Retina (tissue), 1 donor: ENCODE data around the gene ZNF556.

ENCODE experiments used
- DNase-seq: peaks from one replicate; pipeline ENCODE4 v3.0.0-alpha.2; 2016

Gene ZNF556

DNA sequence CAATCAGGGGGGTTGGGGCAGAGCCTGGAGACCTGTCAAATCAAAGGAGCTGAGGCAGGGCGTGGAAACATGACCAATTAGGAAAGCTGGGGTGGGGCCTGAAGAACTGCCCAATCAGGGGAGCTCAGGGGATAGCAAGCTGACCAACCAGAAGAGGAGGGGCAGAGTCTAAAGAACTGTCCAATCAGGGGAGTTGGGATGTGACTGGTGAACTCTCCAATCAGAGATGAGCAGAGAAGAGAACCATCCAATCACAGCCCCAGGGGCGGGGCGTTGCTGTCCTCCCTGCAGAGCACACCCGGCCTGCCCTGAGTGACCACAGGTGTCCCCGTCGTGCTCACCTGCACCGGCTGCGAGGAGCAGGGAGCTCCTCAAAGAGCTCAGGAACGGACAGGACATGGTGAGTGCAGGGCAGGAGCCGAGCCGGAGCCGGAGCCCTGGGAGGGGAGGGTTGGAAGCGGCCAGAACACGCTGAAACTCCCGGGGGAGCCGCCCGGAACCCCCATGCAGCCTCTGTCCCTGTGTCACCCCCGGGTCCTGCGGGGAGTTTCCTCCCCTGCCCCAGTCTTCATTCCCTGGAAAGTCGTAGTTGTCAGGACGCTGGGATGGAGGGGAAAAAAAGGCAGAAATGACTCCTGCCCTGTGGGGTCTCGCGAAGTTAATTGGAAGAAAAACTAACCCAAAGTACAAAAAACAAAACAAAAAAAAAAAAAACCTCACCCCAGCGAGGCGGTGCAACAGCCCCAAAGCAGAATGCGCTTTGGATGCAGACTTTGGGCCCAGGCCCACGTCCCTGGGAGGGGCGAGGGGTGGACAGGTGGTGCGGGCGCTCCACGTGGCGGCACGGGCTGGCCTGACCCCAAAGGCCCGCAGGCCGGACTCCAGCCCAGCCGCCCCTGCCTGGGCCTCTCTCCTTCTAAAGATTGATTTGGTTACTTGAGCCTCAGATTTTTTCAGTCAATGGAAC is at the start of gene ZNF556:
Gene ZNF556 (plus strand): TSS at position 311 of the 967 bp plus-strand sequence. CDS start 87 bp downstream, at position 398.
- DNase-seq, result no peak

DNA sequence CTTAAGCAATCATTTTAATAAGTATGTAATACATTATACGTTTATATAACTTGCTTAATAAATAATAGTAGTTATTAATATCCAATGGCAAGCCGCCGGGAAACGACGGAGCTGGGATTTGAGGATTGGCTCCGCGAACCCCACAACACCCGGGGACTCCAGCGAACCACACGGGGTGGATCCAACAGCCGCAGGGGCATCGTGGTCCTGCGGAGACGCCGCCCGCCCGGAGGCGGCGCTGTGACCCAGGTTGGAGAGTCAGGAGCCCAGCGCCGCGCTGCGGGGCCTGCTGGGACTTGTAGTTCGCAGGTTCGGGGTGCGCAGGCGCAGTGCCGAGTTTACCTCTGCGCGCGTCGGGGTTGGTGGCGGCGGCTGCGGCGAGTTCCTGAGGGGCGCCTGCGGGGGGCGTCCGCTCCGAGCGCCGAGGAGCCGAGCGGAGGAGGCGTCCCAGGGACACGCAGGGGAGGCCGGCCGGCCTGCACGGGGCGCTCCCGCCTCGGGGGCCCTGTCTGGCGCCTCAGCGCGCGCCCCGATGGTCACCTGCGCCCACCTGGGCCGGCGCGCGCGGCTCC is 47.5 kb upstream of the ZNF556 start, which contains the start of gene ZNF554:
Gene ZNF554 (plus strand): TSS at position 329 of the 572 bp plus-strand sequence. CDS start 204 bp downstream, at position 533.
- peak; percentile 98 for DNase-seq

DNA sequence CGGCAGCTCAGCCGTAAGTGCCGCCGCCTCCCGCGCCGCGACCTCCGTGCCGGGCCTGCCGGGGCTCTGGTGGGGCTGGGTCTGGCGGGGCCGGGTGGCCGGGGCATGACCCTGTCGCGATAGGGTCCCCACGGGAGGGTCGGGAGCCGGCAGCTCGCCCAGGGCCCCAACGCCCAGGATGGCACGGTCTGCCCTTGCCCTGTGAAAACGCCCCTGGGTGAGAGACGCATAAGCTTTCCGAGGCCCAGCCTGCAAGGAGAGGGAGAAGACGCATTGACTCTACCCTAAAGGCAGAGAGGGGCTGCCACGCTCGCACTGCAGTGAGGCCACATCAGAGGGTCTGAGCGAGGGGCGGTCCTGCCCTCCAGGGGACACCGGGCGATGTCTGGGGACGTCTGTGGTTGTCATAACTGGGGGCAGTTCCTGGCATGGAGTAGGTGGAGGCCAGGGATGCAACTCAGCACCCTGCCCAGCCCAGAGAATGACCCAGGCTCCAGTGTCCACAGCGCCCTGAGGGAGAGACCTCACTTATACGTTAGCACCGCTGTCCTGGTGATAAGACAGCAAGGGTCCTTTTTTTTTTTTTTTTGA is 46.9 kb upstream of the ZNF556 start:
- peak; percentile 66 for DNase-seq

DNA sequence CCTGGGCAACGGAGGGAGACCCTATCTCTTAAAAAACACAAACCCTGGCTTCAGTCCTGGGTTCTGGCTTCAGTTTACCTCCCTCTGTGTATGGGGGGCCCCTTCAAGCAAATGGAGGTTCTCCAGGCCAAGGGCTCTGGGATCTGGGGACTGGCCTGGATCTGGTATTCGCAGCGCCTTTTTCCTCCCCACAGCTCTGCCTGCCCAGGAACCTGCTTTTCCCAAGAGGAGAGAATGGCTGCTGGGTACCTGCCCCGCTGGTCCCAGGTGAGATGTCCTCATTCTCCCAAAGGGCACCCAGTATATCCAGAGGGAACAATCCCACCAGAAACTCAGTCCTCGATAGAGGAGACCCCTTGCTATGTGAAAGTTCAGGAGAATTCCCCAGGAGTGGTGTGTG is 44.3 kb upstream of the ZNF556 start:
- DNase-seq, result no peak

DNA sequence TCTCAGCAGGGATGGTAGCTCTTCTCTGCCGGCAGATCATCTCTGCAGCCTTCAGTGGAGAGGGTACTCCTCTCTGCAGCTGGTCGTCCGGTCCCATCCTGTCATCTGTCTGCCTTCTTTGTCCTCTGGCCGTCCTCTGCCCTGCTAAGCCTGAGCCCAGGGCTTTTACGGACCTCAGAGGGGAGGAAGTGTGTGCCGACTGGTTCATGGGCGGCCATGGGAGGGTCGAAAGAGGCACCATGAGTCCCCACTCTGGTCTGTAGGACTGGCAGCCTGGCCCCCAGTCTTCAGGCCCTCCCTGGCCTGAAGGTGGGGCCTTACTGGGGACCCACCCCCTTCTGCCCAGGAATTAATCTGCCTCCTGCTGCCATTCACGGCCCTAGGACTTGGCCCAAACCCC is 43.5 kb upstream of the ZNF556 start:
- no peak for DNase-seq

DNA sequence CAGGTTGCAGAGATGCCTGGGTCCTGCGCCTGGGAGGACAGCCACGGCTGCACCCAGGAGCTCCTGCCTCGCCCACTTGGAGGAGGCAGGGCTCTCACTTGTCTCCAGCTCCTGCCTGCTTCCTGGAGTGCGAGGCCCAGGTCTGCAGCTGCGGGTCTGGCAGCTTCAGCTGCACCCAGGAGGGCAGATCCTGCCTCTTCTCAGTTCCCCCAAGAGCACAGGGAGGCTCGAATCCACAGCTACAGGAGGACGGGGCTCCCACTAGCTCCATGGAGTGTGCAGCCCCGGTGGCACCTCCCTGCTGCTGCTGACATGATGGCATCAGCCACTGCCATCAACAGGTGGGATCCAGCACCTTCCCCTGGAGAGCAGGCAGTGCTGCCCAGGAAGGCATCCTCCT is 43.0 kb upstream of the ZNF556 start:
- no peak for DNase-seq

DNA sequence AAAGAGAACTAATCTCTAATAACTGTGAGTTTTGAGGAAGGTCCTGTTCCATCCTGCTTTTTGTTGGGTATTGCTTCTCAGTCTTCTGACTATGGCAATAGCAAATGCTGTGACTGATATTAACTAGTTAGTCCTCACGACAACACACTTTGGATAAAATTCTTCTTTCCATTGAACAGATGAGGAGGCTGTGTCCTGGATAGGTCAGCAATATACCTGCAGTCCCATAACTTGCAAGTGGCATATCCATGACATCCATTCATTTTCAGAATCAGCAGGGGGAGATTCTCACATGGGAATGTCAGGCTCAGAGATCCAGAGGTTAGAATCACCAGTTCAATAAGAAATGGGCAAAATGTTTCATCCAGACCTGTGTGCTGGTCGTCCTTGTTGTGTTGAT is 40.1 kb upstream of the ZNF556 start:
- no peak for DNase-seq

DNA sequence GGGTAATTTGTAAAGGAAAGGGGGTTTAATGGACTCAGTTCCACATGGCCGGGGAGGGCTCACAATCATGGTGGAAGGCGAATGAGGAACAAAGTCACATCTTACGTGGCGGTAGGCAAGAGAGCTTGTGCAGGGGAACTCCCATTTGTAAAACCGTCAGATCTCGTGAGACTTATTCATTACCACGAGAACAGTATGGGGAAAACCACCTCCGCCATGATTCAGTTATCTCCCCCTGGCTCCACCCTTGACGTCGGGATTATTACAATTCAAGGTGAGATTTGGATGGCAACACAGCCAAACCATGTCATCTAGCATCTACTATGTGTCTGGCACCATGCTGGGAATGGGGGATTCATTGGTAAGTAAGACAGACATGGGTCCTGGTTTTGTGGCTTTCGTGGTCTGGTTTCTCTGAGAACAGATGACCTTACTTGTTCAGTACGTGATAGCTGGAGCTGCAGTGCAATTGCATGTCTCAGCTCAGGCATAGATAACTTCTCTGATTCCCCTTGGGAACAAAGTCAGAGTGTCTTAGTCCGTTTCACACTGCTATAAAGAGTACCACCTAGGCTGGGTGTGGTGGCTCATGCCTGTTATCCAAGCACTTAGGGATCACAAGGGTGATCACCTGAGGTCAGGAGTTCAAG is 39.2 kb upstream of the ZNF556 start:
- no peak for DNase-seq

DNA sequence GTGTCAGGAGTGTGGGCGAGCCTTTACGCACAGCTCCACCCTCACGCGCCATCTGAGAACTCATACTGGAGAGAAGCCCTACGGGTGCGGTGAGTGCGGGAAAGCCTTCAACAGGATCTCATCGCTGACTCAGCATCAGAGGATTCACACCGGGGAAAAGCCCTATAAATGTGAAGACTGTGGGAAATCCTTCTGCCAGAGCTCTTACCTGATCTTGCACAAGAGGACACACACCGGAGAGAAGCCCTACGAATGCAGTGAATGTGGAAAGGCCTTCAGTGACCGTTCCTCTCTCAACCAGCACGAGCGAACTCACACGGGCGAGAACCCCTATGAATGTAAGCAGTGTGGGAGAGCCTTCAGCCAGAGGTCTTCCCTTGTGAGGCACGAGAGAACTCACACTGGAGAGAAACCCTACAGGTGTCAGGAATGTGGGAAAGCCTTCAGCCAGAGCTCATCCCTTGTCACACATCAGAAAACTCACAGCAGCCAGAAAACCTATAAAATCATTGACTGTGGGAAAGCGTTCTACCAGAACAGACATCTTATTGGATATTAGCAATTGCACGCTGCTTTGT is 32.8 kb upstream of the ZNF556 start:
- no peak for DNase-seq

DNA sequence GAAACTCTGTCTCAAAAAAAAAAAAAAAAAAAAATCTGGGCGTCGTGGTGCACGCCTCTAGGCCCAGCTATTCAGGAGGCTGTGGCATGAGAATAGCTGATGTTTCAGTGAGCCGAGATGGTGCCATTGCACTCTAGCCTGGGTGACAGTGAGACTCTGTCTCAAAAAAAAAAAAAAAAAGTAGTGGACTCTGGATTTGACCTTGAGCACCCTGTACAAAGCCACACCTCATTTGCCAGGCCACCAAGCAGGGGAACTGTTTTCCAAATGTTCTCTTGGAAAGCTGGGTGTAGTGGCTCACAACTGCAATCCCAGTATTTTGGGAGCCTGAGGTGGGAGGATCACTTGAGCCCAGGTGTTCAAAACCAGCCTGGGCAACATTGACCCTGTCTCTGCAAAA is 29.7 kb upstream of the ZNF556 start:
- DNase-seq, result no peak

DNA sequence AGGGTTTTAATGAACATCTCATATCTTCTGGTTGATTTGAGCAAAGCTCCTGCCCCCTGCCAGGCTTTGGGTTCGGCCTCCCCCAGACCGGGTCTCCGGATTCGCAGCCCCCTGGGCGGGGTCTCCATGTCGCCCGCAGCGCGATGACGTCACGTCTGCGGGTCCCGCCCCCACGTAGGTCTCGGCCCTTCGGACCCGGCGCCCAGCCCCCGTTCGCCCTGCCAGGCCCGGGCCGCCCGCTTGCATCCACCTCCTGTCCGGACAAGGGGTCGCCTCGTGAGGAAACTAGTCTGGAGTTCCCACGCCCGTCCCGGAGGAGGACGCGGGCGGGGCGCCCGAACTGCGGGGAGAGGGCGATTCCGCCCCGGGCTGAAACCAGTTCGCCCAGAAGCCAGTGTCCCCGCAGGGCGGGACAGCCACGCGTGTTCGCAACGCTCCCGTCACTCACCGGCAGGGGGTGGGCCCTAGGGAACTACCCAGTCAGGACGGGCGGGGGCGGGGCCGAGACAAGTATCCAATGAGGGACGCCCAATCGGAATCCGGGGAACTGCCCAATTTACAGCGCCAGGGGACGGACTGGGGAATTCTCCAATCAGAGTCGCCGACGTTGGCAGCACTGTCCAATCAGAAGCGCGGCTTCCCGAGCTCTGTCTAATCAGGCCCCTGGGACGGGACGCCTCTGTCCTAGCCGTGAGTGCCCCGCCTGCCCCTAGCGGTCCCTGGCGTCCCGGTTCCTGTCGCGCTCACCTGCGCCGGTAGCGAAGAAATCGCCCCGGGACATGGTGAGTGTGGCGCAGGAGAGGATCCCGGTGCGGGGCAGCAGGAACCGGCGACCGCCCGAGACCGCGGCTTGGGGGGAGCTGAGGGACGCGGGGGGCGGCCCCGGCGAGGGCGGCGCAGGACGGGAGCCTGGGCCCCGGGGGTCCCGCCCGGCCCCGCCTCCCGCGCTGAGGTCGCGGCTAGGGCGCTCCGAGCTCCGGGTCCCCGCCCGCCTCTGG is 26.0 kb upstream of the ZNF556 start, which contains the start of gene ZNF555:
Gene ZNF555 (plus strand): TSS at position 682 of the 998 bp plus-strand sequence. CDS start 98 bp downstream, at position 780.
- DNase-seq, result peak; percentile 97

DNA sequence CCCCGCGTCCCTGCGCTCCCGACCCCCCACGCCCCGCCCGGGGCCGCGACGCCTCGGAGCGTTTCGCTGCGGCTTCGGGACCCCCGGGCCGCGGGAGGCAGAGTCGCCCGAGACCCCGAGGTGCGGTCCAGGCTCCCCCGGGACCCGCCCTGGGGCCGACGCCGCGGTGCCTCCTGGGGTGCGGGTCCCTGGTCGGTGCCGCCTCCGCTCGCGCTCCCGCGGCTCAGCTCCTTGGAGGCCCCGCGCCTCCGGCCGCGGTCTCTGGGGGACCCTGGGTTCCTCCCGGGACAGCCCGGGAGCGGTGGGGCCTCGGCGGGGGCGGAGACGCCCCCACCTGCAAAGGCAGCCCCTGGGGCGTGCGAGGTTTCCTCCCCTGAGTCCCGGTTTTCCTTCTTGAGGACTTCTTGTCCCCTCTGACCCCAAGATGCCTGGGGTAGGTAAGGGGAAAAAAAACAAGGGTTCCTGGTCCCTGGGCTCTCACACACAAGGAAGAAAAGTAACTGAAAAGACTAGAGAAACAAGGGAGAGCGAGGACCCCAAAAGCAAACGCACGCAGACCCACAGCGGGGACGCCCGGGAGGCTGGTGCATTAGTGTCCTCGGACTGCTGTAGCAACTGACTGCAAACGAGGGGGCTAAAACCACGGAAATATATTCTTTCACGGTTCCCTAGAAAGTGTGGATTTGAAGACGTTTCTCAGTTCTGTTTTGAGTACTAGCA is 25.1 kb upstream of the ZNF556 start:
- peak; percentile 37 for DNase-seq

DNA sequence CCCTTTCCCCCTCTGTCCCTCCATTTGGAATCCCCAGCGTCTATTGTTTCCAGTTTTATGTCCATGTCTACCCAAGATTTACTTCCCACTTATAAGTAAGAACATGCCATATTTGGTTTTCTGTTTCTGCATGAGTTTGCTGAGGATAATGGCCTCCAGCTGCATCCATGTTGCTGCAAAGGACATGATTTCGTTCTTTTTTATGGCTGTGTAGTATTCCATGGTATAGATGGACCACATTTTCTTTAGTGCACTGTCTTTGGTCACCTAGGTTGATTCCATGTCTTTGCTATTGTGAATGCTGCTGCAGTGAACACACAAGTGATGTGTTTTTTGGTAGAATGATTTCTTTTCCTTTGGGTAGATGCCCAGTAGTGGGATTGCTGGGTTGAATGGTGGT is 22.0 kb upstream of the ZNF556 start:
- DNase-seq, result no peak

DNA sequence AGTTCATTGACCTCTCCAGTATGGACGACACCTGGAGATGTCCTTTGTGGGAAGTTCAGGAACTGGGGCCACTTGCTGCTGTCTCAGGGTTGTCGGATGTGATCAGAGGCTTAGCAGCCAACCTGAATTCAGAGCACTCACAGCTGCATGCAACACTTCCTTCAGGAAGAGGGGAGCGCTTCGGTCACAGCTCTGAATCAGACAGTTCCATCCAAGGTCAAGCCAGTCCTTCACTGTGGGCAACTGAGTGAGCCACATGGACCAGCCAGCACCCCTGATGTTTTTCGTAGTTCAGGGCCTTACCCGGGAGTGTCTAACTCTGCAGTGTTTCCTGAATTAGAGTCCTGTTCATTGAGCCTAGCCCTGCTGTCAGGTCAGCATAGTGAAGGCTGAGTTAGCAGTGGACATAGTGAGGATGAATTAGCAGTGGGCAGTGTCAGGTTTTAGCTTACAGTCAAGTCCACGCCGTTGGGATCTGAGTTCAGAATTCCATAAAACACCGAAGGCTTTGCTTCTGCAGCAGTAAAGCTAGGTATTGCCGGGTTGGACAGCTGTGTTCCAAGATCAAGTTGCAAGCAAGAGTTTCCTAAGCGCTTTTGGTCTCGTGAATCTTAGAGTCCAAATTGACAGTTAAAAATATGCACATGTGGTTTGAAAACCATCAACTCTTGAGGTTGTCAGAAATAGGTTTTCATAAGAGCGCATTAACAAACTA is 20.8 kb upstream of the ZNF556 start:
- no peak for DNase-seq

DNA sequence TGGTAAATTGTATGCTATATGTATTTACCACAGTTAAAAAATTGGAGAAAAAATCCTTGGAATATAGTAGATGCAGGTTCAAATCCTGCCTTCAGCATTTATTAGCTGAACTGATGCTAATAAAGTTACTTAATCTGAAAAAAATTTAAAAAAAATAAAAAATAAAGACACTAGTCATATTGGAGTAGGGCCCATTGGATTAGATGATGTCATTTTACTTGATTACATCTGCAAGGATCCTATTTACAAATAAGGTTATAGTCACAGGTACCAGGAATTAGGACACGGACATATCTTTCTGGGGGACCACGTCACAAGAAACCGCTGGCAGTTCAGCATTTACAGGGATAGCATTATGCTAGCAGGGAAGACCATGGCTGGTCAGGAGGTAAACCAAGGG is 19.6 kb upstream of the ZNF556 start:
- no peak for DNase-seq

DNA sequence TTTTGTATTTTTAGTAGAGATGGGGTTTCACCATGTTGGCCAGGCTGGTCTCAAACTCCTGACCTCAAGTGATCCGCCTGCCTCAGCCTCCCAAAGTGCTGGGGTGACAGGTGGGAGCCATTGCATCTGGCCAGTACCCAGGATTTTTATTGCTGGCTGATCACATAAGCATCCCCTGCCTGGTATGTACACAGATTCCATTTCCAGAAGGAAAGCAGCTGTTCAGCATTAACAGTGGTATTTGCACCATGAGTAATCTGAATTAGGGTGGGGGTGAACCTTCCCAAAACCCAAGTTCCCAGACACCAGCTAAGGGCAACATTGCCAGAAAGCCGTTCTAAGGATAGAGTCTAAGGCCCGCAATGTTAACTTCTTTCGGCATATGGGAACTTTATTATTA is 18.5 kb upstream of the ZNF556 start:
- DNase-seq, result no peak

DNA sequence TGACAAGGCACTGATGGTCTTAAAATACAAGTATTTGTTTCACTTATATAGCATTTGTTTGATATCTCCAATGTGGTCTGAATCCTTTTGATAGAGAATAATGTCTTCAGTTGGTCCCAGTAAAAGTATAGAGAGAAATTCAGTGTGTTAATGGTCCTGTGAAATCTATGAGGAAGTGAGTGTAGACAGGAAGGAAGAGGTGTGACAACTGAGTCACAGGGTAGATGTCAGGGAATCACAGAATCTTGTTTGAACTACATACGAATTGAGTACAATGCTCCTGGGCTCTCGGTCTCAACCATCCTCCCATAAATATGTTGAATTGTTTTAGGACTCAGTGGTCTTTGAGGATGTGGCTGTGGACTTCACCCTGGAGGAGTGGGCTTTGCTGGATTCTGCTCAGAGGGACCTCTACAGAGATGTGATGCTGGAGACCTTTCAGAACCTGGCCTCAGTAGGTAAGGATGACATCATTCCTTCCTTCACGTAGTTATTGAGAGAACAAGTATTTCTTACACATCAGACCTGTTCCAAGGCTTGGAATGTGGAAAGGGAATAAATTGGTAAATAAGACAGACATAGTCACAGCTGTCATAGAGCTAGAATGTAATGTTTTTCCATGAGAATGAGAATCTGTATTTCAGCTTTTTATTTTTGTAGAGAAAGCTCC is 16.7 kb upstream of the ZNF556 start:
- no peak for DNase-seq

DNA sequence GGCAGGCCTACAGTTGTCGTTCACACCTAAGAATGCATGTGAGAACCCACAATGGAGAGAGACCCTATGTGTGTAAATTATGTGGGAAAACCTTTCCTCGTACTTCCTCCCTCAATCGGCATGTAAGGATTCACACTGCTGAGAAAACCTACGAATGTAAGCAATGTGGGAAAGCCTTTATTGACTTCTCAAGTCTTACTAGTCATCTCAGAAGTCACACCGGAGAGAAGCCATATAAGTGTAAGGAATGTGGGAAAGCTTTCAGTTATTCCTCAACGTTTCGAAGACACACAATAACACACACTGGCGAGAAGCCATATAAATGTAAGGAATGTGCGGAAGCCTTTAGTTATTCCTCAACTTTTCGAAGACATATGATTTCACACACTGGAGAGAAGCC is 14.5 kb upstream of the ZNF556 start:
- DNase-seq, result no peak

DNA sequence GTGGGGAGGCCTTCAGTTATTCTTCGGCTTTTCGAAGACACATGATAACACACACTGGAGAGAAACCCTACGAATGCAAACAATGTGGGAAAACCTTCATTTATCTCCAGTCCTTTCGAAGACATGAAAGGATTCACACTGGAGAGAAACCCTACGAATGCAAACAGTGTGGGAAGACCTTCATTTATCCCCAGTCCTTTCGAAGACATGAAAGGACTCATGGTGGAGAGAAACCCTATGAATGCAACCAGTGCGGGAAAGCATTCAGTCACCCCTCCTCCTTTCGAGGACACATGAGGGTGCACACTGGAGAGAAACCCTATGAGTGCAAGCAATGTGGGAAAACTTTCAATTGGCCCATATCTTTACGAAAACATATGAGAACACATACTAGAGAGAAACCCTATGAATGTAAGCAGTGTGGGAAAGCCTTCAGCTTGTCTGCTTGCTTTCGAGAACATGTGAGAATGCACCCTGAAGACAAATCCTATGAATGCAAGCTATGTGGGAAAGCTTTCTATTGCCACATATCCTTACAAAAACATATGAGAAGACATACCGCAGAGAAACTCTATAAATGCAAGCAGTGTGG is 14.0 kb upstream of the ZNF556 start:
- no peak for DNase-seq
